Activated CD8-positive, alpha-beta memory T cell treated with anti-CD3 and anti-CD28 coated beads, Interleukin-2, amount 50 U/mL, for 24 hours (primary cell): Measurements from ENCODE around the gene OR52E2.
"Not testable (repeated sequence)": the region's sequence is repeated elsewhere in the genome, so short reads cannot be mapped to it uniquely, and the experiment has no call there.

Experiments used
- DNase-seq: peaks from one replicate; pipeline ENCODE4 v3.0.0-alpha.2; 2020; ENCODE audit errors: extremely low read depth

The OR52E2 gene

GRCh38 chr11:5059391-5059790, at the start of gene OR52E2:
Gene OR52E2, minus strand, starts transcription at chr11:5059627. Its CDS starts 0 bp downstream, at chr11:5059627.
- no peak for DNase-seq

GRCh38 chr11:5107285-5107684, 47.9 kb upstream of the OR52E2 start:
- no peak for DNase-seq

GRCh38 chr11:5103066-5103465, 43.6 kb upstream of the OR52E2 start:
- no peak for DNase-seq

GRCh38 chr11:5102246-5102645, 42.8 kb upstream of the OR52E2 start:
- DNase-seq, result no peak

GRCh38 chr11:5096011-5096410, 36.6 kb upstream of the OR52E2 start:
- DNase-seq, result no peak

GRCh38 chr11:5092821-5093585, 33.6 kb upstream of the OR52E2 start:
- no peak for DNase-seq

GRCh38 chr11:5090668-5091067, 31.2 kb upstream of the OR52E2 start:
- no peak for DNase-seq

- DNase-seq, result no peak
Observed at GRCh38 chr11:5088556-5088955, 29.1 kb upstream of the OR52E2 start.

GRCh38 chr11:5083602-5084001, 24.2 kb upstream of the OR52E2 start:
- no peak for DNase-seq

GRCh38 chr11:5081405-5081804, 22.0 kb upstream of the OR52E2 start:
- DNase-seq, result no peak

- DNase-seq, result no peak
Observed at GRCh38 chr11:5071799-5072198, 12.4 kb upstream of the OR52E2 start.

- no peak for DNase-seq
Observed at GRCh38 chr11:5069272-5069671, 9.8 kb upstream of the OR52E2 start, which contains the start of gene OR52E1. Gene OR52E1, plus strand, starts transcription at chr11:5069572.

- no peak for DNase-seq
Observed at GRCh38 chr11:5065027-5065426, 5.6 kb upstream of the OR52E2 start.

GRCh38 chr11:5058679-5059078, 748 bp downstream of the OR52E2 start:
- not testable (repeated sequence) for DNase-seq

GRCh38 chr11:5046754-5047330, 12.6 kb downstream of the OR52E2 start:
- DNase-seq, result no peak

- DNase-seq, result no peak
Observed at GRCh38 chr11:5046226-5046625, 13.2 kb downstream of the OR52E2 start, which contains the start of gene OR52J3. Gene OR52J3, plus strand, starts transcription at chr11:5046526. Its CDS starts 0 bp downstream, at chr11:5046526.

- DNase-seq, result no peak
Observed at GRCh38 chr11:5043380-5043779, 16.0 kb downstream of the OR52E2 start.

GRCh38 chr11:5042091-5042490, 17.3 kb downstream of the OR52E2 start:
- no peak for DNase-seq

GRCh38 chr11:5040876-5041275, 18.6 kb downstream of the OR52E2 start:
- no peak for DNase-seq

GRCh38 chr11:5038341-5038740, 21.1 kb downstream of the OR52E2 start:
- DNase-seq, result no peak

- no peak for DNase-seq
Observed at GRCh38 chr11:5037926-5038325, 21.5 kb downstream of the OR52E2 start.

GRCh38 chr11:5036669-5037068, 22.8 kb downstream of the OR52E2 start:
- DNase-seq, result no peak

GRCh38 chr11:5021996-5022395, 37.4 kb downstream of the OR52E2 start:
- DNase-seq, result no peak
